Measurements from ENCODE around the gene KLF4. TPM values are rescaled to one million over a fixed set of nuclear protein-coding genes. Genes with fewer than 3 reads are reported as not detected.

The KLF4 gene
- total RNA-seq, 1 experiment from 2014 or later: 5.9 TPM

- no peak for TF ChIP-seq ZNF416 (CRISPR knock-in tag; IDR thresholded peaks at IDR 0.05)
Observed at GRCh38 chr9:107487521-107488374, 1.8 kb downstream of the KLF4 start (continued).

DNA sequence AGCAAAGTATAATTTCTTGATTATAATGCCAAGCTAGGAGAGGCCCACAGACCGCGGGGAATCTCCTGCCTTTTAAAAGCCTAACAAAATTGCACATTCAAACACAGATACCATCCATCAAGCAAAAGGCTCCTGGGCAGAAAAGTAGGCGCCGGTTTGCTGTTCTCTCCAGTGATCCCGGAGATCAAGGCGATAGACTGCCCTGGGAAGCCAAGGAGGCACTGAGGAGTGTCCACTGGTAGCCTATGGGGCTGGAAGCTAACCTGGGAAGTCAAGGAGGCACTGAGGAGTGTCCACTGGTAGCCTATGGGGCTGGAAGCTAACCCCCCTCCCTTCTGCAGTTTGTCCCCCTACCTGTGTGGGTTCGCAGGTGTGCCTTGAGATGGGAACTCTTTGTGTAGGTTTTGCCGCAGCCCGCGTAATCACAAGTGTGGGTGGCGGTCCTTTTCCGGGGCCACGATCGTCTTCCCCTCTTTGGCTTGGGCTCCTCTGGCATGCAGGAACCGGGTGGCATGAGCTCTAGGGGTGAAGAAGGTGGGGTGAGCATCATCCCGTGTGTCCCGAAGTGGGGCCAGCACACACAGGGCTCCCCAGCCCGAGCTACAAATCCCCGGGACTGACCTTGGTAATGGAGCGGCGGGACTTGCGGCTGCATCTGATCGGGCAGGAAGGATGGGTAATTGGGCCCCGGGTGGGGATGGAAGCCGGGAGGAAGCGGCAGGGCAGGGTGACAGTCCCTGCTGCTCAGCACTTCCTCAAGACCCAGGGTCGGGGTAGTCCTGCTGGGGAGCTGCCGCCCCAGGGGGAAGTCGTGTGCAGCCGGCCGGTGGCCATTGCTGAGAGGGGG, 2.7 kb downstream of the KLF4 start:
- Mint-ChIP-seq H3K4me3 (peak overlapping the region; percentile 85), H3K4me1 (peaks cover 37% of the 10 kb centered on the region), H3K9me3 (no peaks in the 10 kb centered on the region), H3K27ac (no peak overlapping the region), H3K36me3 (peaks cover 2% of the 10 kb centered on the region; the same call in 1 of the 2 replicates), H3K27me3 (ENCODE audit: low read depth) (peaks cover 55% of the 10 kb centered on the region)
- peak; percentile 40 for DNase-seq (ENCODE audit: low spot score)
- ChIA-PET CTCF (interaction anchor here (0.8 to 4.0 kb wide), 21 partner anchors 8 to 1184 kb away, joined by 3 to 52 read pairs (median 4); no protein-coding TSS in a partner anchor), POLR2A (no interaction called here)
- no peak for ATAC-seq
- no peak for TF ChIP-seq FOXP1 (CRISPR knock-in tag; IDR thresholded peaks at IDR 0.05; ENCODE audit: borderline replicate concordance)
- no peak for TF ChIP-seq ATF3 (CRISPR knock-in tag; conservative IDR thresholded peaks at IDR 0.05)
- no peak for TF ChIP-seq ZNF396 (CRISPR knock-in tag; IDR thresholded peaks at IDR 0.05; ENCODE audit: borderline replicate concordance)
- TF ChIP-seq, protein P1, sequence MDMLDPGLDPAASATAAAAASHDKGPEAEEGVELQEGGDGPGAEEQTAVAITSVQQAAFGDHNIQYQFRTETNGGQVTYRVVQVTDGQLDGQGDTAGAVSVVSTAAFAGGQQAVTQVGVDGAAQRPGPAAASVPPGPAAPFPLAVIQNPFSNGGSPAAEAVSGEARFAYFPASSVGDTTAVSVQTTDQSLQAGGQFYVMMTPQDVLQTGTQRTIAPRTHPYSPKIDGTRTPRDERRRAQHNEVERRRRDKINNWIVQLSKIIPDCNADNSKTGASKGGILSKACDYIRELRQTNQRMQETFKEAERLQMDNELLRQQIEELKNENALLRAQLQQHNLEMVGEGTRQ (CRISPR knock-in tag; IDR thresholded peaks at IDR 0.05): no peak
- TF ChIP-seq, protein P2, sequence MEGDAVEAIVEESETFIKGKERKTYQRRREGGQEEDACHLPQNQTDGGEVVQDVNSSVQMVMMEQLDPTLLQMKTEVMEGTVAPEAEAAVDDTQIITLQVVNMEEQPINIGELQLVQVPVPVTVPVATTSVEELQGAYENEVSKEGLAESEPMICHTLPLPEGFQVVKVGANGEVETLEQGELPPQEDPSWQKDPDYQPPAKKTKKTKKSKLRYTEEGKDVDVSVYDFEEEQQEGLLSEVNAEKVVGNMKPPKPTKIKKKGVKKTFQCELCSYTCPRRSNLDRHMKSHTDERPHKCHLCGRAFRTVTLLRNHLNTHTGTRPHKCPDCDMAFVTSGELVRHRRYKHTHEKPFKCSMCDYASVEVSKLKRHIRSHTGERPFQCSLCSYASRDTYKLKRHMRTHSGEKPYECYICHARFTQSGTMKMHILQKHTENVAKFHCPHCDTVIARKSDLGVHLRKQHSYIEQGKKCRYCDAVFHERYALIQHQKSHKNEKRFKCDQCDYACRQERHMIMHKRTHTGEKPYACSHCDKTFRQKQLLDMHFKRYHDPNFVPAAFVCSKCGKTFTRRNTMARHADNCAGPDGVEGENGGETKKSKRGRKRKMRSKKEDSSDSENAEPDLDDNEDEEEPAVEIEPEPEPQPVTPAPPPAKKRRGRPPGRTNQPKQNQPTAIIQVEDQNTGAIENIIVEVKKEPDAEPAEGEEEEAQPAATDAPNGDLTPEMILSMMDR (IDR thresholded peaks at IDR 0.05): no peak
- no peak for TF ChIP-seq IRF1 (CRISPR knock-in tag; IDR thresholded peaks at IDR 0.05)
- TF ChIP-seq CREM (CRISPR knock-in tag; IDR thresholded peaks at IDR 0.05): no peak
- TF ChIP-seq, protein P3, sequence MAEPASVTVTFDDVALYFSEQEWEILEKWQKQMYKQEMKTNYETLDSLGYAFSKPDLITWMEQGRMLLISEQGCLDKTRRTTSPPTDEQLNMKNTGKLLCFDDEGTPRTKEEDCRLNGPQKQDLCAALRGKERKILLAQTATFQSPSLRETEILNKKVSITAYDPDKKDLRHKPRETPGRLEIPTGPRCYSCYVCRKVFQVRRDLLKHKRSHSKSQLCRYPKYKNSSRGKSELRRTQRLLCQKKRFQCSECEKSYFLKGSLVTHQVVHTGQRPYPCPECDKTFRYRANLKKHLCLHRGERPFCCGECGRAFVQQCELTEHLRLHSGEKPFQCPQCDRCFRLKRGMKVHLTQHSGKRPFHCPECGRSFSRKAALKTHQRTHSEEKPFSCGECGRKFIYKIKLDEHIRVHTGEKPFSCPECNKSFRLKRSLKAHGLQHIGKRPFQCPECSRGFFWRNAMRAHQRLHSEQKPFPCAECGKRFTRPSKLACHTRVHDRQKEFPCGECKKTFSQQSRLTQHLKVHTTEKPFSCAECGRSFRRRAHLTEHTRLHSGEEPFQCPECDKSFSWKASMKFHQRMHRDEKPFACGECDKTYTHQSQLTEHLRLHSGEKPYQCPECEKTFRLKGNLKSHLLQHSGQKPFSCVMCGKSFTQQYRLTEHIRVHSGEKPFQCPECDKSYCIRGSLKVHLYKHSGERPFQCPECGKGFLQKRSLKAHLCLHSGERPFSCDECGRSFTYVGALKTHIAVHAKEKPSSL (CRISPR knock-in tag; conservative IDR thresholded peaks at IDR 0.05): no peak
- TF ChIP-seq ZNF232 (CRISPR knock-in tag; IDR thresholded peaks at IDR 0.05): no peak
- no peak for TF ChIP-seq PRDM15 (CRISPR knock-in tag; IDR thresholded peaks at IDR 0.05)
- no peak for TF ChIP-seq JUN (CRISPR knock-in tag; IDR thresholded peaks at IDR 0.05)
- TF ChIP-seq RORB (CRISPR knock-in tag; IDR thresholded peaks at IDR 0.05): no peak
- TF ChIP-seq TCF7 (CRISPR knock-in tag; IDR thresholded peaks at IDR 0.05; ENCODE audit: low read depth): no peak
- no peak for TF ChIP-seq JAZF1 (CRISPR knock-in tag; IDR thresholded peaks at IDR 0.05)
- no peak for TF ChIP-seq ATF6 (CRISPR knock-in tag; IDR thresholded peaks at IDR 0.05)
- no peak for TF ChIP-seq ZNF219 (CRISPR knock-in tag; IDR thresholded peaks at IDR 0.05; ENCODE audit: borderline replicate concordance)
- no peak for TF ChIP-seq ERG (CRISPR knock-in tag; IDR thresholded peaks at IDR 0.05)
